ENCODE data around the gene ZSCAN32. TPM values are rescaled to one million over a fixed set of nuclear protein-coding genes. Genes with fewer than 3 reads are reported as not detected.

ZSCAN32 gene
- total RNA-seq, 2 donors from 2014 or later, result 19.8 to 24.1 TPM

GRCh38 chr16:3401719-3402397 is 1.1 kb upstream of the ZSCAN32 start:
- Mint-ChIP-seq H3K36me3 (ENCODE audit: low read depth) (peaks cover 61% of the 10 kb centered on the region), H3K27me3 (ENCODE audit: insufficient read depth) (peaks cover 2% of the 10 kb centered on the region), H3K27ac (peak overlapping the region; percentile 90), H3K4me1 (peaks cover 5% of the 10 kb centered on the region), H3K9me3 (peaks cover 48% of the 10 kb centered on the region), H3K4me3 (peak overlapping the region; percentile 84)
- DNase-seq, result peak; percentile 61
- Histone ChIP-seq H3K4me3 (ENCODE audit: low read length) (peak overlapping the region; percentile 98), H3K9me3 (ENCODE audit: control insufficient read depth, low read length) (peaks cover 54% of the 10 kb centered on the region), H3K27ac (ENCODE audit: low read depth, low read length) (peak overlapping the region; percentile 2), H3K9ac (ENCODE audit: extremely low read depth, low read length, poor library complexity, severe bottlenecking) (peak overlapping the region; percentile 71), H3K4me1 (ENCODE audit: control insufficient read depth, insufficient read depth, low read length) (no peaks in the 10 kb centered on the region), H3K27me3 (ENCODE audit: control insufficient read depth, insufficient read depth, low read length, poor library complexity, severe bottlenecking) (no peaks in the 10 kb centered on the region), H3K36me3 (ENCODE audit: control insufficient read depth, insufficient read depth, low read length) (peaks cover 54% of the 10 kb centered on the region)
- WGBS, 2 experiments (ENCODE audit: insufficient coverage in 1 of 2, insufficient read length in 1 of 2), result 28 to 29% methylated on average over 10 to 17 of the region's 17 CpGs
- TF ChIP-seq CTCF (conservative IDR thresholded peaks at IDR 0.05), result no peak

- Mint-ChIP-seq H3K9me3 (peaks cover 34% of the 10 kb centered on the region), H3K4me3 (peak overlapping the region; percentile 84), H3K27ac (peak overlapping the region; percentile 85), H3K27me3 (ENCODE audit: insufficient read depth) (peaks cover 2% of the 10 kb centered on the region), H3K36me3 (ENCODE audit: low read depth) (peaks cover 61% of the 10 kb centered on the region), H3K4me1 (peaks cover 5% of the 10 kb centered on the region)
- H3K27ac ChIP-seq (ENCODE audit: low read depth, low read length), result no peak overlapping the region
- DNase-seq, result no peak
- no peak for TF ChIP-seq CTCF (conservative IDR thresholded peaks at IDR 0.05)
- no peaks in the 10 kb centered on the region for H3K27me3 ChIP-seq (ENCODE audit: control insufficient read depth, insufficient read depth, low read length, poor library complexity, severe bottlenecking)
- H3K36me3 ChIP-seq (ENCODE audit: control insufficient read depth, insufficient read depth, low read length), result peaks cover 54% of the 10 kb centered on the region
- 0% methylated on average over 1 to 18 of the region's 18 CpGs for WGBS, 2 experiments (ENCODE audit: insufficient coverage in 1 of 2, insufficient read length in 1 of 2)
- H3K9ac ChIP-seq (ENCODE audit: extremely low read depth, low read length, poor library complexity, severe bottlenecking), result peak overlapping the region; percentile 75
- H3K4me1 ChIP-seq (ENCODE audit: control insufficient read depth, insufficient read depth, low read length), result no peaks in the 10 kb centered on the region
- H3K9me3 ChIP-seq (ENCODE audit: control insufficient read depth, low read length), result peaks cover 40% of the 10 kb centered on the region
- peak overlapping the region; percentile 98 for H3K4me3 ChIP-seq (ENCODE audit: low read length)
Observed at GRCh38 chr16:3400446-3400778, 392 bp downstream of the ZSCAN32 start.

- Histone ChIP-seq H3K27me3 (ENCODE audit: control insufficient read depth, insufficient read depth, low read length, poor library complexity, severe bottlenecking) (no peaks in the 10 kb centered on the region), H3K9me3 (ENCODE audit: control insufficient read depth, low read length) (peaks cover 33% of the 10 kb centered on the region), H3K4me1 (ENCODE audit: control insufficient read depth, insufficient read depth, low read length) (no peaks in the 10 kb centered on the region), H3K9ac (ENCODE audit: extremely low read depth, low read length, poor library complexity, severe bottlenecking) (no peak overlapping the region), H3K36me3 (ENCODE audit: control insufficient read depth, insufficient read depth, low read length) (peaks cover 70% of the 10 kb centered on the region), H3K27ac (ENCODE audit: low read depth, low read length) (no peak overlapping the region), H3K4me3 (ENCODE audit: low read length) (no peak overlapping the region)
- Mint-ChIP-seq H3K9me3 (peaks cover 43% of the 10 kb centered on the region), H3K4me1 (no peaks in the 10 kb centered on the region), H3K36me3 (ENCODE audit: low read depth) (peaks cover 87% of the 10 kb centered on the region), H3K4me3 (no peak overlapping the region), H3K27me3 (ENCODE audit: insufficient read depth) (no peaks in the 10 kb centered on the region), H3K27ac (no peak overlapping the region)
- DNase-seq, result no peak
- no peak for TF ChIP-seq CTCF (conservative IDR thresholded peaks at IDR 0.05)
- 88 to 91% methylated on average over 9 of the region's 9 CpGs for WGBS, 2 experiments (ENCODE audit: insufficient coverage in 1 of 2, insufficient read length in 1 of 2)
Observed at GRCh38 chr16:3389663-3390338, 11.0 kb downstream of the ZSCAN32 start.
